A549 (cell line): ENCODE data around the gene OOSP1. TPM values are rescaled to one million over a fixed set of nuclear protein-coding genes. Genes with fewer than 3 reads are reported as not detected.

Experiments used
- ATAC-seq, 2 experiments: fragments of 200-7000 bp in 1 of 2; fragments of >200 bp in 1 of 2; cut with Nextera tagmentation in 1 of 2; cut with Tn5 transposase in 1 of 2; 3 replicates each; pipeline versions ENCODE4 v1.8.0 to v1.9.1; 2018 to 2020; ENCODE audit warnings: mild to moderate bottlenecking in 1 of 2, moderate library complexity in 1 of 2
- CTCF ChIA-PET: fragments of 300-600 bp; sonication (Branson Sonifier 250); formaldehyde crosslinking; extraction: SDS; loops from one replicate; lab custom pipeline; 2021; ENCODE audit warnings: antibody characterized with exemption, inconsistent platforms; lab: Yijun Ruan, JAX
- POLR2A ChIA-PET: fragments of 350-600 bp; formaldehyde crosslinking; extraction: SDS; loops from one replicate; lab custom pipeline; 2021; ENCODE audit warnings: antibody characterized with exemption, inconsistent platforms; lab: Yijun Ruan, JAX
- DNase-seq, 2 experiments: peaks; one replicate each; pipeline versions ENCODE4 v3.0.0 to v3.0.0-alpha.2; 2011 to 2016; ENCODE audit warnings: low read depth in 1 of 2, low spot score in 1 of 2
- FAIRE-seq: peaks from 2 replicates; lab custom pipeline; 2011; peaks lifted over from hg19 to GRCh38; lab: Jason Lieb, UNC
- H3K27ac ChIP-seq, 2 experiments: fragments of >200 bp; sonication (Bioruptor Twin); formaldehyde crosslinking; 3 replicates each; pipeline ENCODE4 v1.5.1; 2016 to 2017
- H3K4me1 ChIP-seq: fragments of >200 bp; sonication (Bioruptor Twin); formaldehyde crosslinking; 3 replicates; pipeline ENCODE4 v1.6.1; 2016
- H3K4me2 ChIP-seq: fragments of >200 bp; sonication (Bioruptor Twin); formaldehyde crosslinking; 3 replicates; pipeline ENCODE4 v1.6.1; 2016
- H3K4me3 ChIP-seq: fragments of >200 bp; sonication (Bioruptor Twin); formaldehyde crosslinking; 3 replicates; pipeline ENCODE4 v1.5.1; 2016
- H3K9me3 ChIP-seq: fragments of >200 bp; sonication (Bioruptor Twin); formaldehyde crosslinking; 3 replicates; pipeline ENCODE4 v1.6.1; 2016
- ATOH8 ChIP-seq: fragments of 250-450 bp; sonication (Bioruptor Pico); IDR thresholded peaks from 2 replicates; pipeline ENCODE4 v1.5.0; 2020; ENCODE audit warnings: low read depth, mild to moderate bottlenecking, moderate library complexity
- EHMT2 ChIP-seq: fragments of 200-600 bp; sonication (generic); IDR thresholded peaks from 2 replicates; pipeline ENCODE4 v1.6.1; 2016; ENCODE audit warnings: antibody characterized with exemption, low read depth, mild to moderate bottlenecking, moderate library complexity
- FOSB ChIP-seq: fragments of 250-450 bp; sonication (Bioruptor Pico); IDR thresholded peaks from 2 replicates; pipeline ENCODE4 v1.5.0; 2020; ENCODE audit warnings: mild to moderate bottlenecking, moderate library complexity
- HES2 ChIP-seq: fragments of >200 bp; sonication (Bioruptor Twin); formaldehyde crosslinking; IDR thresholded peaks from 2 replicates; pipeline ENCODE4 v1.6.1; 2016
- HOXA7 ChIP-seq: fragments of 250-450 bp; sonication (Bioruptor Pico); IDR thresholded peaks from 2 replicates; pipeline ENCODE4 v1.5.0; 2020; ENCODE audit warnings: mild to moderate bottlenecking, moderate library complexity
- JUNB ChIP-seq: fragments of >200 bp; sonication (Bioruptor Twin); formaldehyde crosslinking; IDR thresholded peaks from 2 replicates; pipeline ENCODE4 v1.6.1; 2016
- KDM5A ChIP-seq: fragments of 200-600 bp; sonication (generic); IDR thresholded peaks from 2 replicates; pipeline ENCODE4 v1.6.1; 2016; ENCODE audit warnings: antibody characterized with exemption, mild to moderate bottlenecking
- MAZ ChIP-seq: fragments of 150-350 bp; IDR thresholded peaks from 2 replicates; pipeline ENCODE4 v1.6.1; 2014; ENCODE audit warnings: antibody characterized with exemption, low read depth, low read length, borderline replicate concordance
- POLR2A ChIP-seq: IDR thresholded peaks from 2 replicates; pipeline ENCODE4 v1.6.1; 2012; ENCODE audit warnings: mild to moderate bottlenecking, low read length
- RARB ChIP-seq: fragments of 250-450 bp; sonication (Bioruptor Pico); IDR thresholded peaks from 2 replicates; pipeline ENCODE4 v1.8.0; 2021; ENCODE audit warnings: mild to moderate bottlenecking, moderate library complexity
- WGBS: methylation state at CpG from one replicate; pipeline ENCODE4 v1.1.6; 2017; ENCODE audit errors: missing lambda C conversion rate; 5-methylcytosine and 5-hydroxymethylcytosine counted together
- polyA plus RNA-seq, 4 experiments: library from polyadenylated mRNA; depleted of rRNA in 3 of 4; stranded (reverse); fragments of >200 nt; fragmentation: RNase III in 1 of 4; extraction: RNeasy Plus Mini Kit Qiagen cat#74134 plus additional on column Dnase treatment in 1 of 4; gene quantifications; 2 replicates in 3 of 4; 3 replicates in 1 of 4; pipeline ENCODE4 v1.2.3, GENCODE V29; 2011 to 2017

The OOSP1 gene
- polyA plus RNA-seq, 2 of the 4 experiments (the other 2 are of a cell fraction): not detected

- Histone ChIP-seq H3K27ac (no peak overlapping the region), H3K4me1 (no peaks in the 10 kb centered on the region)
- WGBS: 33% methylated on average over 1 of the region's 1 CpG
- ChIA-PET POLR2A (no interaction called here), CTCF (no interaction called here)
- no peak for TF ChIP-seq MAZ
- TF ChIP-seq ATOH8 (CRISPR knock-in tag): no peak
- TF ChIP-seq EHMT2: no peak
- no peak for TF ChIP-seq KDM5A
- TF ChIP-seq FOSB (CRISPR knock-in tag): no peak
- no peak for TF ChIP-seq JUNB
- no peak for TF ChIP-seq HOXA7 (CRISPR knock-in tag)
- no peak for TF ChIP-seq POLR2A
- TF ChIP-seq RARB (CRISPR knock-in tag): no peak
- no peak for TF ChIP-seq HES2
- TF ChIP-seq, all 56 proteins: peak for 0
- Histone ChIP-seq H3K9me3 (no peaks in the 10 kb centered on the region), H3K4me2 (no peak overlapping the region), H3K4me3 (no peak overlapping the region)
- DNase-seq (no peak), ATAC-seq (no peak), FAIRE-seq (no peak)
These were observed 67.1 kb downstream of the OOSP1 start for GRCh38 chr11:60005360-60005759.

Other genes with a start within 250 kb of the OOSP1 start
- not detected in 2 replicates for gene OR10V1, start 224.6 kb upstream of the OOSP1 start, polyA plus RNA-seq (2011; rRNA removed)
- gene OR10V1, start 224.6 kb upstream of the OOSP1 start, polyA plus RNA-seq (2017; fragmentation: RNase III; extraction: RNeasy Plus Mini Kit Qiagen cat#74134 plus additional on column Dnase treatment): not detected in 3 replicates
- gene STX3, start 183.1 kb upstream of the OOSP1 start, polyA plus RNA-seq (2011; rRNA removed): 13.5 and 15.4 TPM in 2 replicates
- gene STX3, start 183.1 kb upstream of the OOSP1 start, polyA plus RNA-seq (2017; fragmentation: RNase III; extraction: RNeasy Plus Mini Kit Qiagen cat#74134 plus additional on column Dnase treatment): 11.1 to 15.2 TPM (median 11.2 TPM) in 3 replicates
- gene MRPL16, start 127.7 kb upstream of the OOSP1 start, polyA plus RNA-seq (2011; rRNA removed): 62.8 and 77.7 TPM in 2 replicates
- 54.3 to 59.0 TPM (median 57.3 TPM) in 3 replicates for gene MRPL16, start 127.7 kb upstream of the OOSP1 start, polyA plus RNA-seq (2017; fragmentation: RNase III; extraction: RNeasy Plus Mini Kit Qiagen cat#74134 plus additional on column Dnase treatment)
- not detected in 2 replicates for gene CBLIF, start 92.9 kb upstream of the OOSP1 start, polyA plus RNA-seq (2011; rRNA removed)
- not detected in 3 replicates for gene CBLIF, start 92.9 kb upstream of the OOSP1 start, polyA plus RNA-seq (2017; fragmentation: RNase III; extraction: RNeasy Plus Mini Kit Qiagen cat#74134 plus additional on column Dnase treatment)
- 0.79 and 1.5 TPM in 2 replicates for gene TCN1, start 71.9 kb upstream of the OOSP1 start, polyA plus RNA-seq (2011; rRNA removed)
- gene TCN1, start 71.9 kb upstream of the OOSP1 start, polyA plus RNA-seq (2017; fragmentation: RNase III; extraction: RNeasy Plus Mini Kit Qiagen cat#74134 plus additional on column Dnase treatment): 0.18 to 0.47 TPM (median 0.22 TPM) in 3 replicates
- not detected in 2 replicates for gene OOSP3, start 59.6 kb upstream of the OOSP1 start, polyA plus RNA-seq (2011; rRNA removed)
- gene OOSP3, start 59.6 kb upstream of the OOSP1 start, polyA plus RNA-seq (2017; fragmentation: RNase III; extraction: RNeasy Plus Mini Kit Qiagen cat#74134 plus additional on column Dnase treatment): not detected in 3 replicates
- gene OOSP4A, start 25.6 kb downstream of the OOSP1 start, polyA plus RNA-seq (2011; rRNA removed): not detected in 2 replicates
- not detected in 3 replicates for gene OOSP4A, start 25.6 kb downstream of the OOSP1 start, polyA plus RNA-seq (2017; fragmentation: RNase III; extraction: RNeasy Plus Mini Kit Qiagen cat#74134 plus additional on column Dnase treatment)
- not detected in 2 replicates for gene OOSP4B, start 78.7 kb downstream of the OOSP1 start, polyA plus RNA-seq (2011; rRNA removed)
- gene OOSP4B, start 78.7 kb downstream of the OOSP1 start, polyA plus RNA-seq (2017; fragmentation: RNase III; extraction: RNeasy Plus Mini Kit Qiagen cat#74134 plus additional on column Dnase treatment): not detected in 3 replicates
- gene OOSP2, start 102.0 kb downstream of the OOSP1 start, polyA plus RNA-seq (2011; rRNA removed): not detected in 2 replicates
- not detected in 3 replicates for gene OOSP2, start 102.0 kb downstream of the OOSP1 start, polyA plus RNA-seq (2017; fragmentation: RNase III; extraction: RNeasy Plus Mini Kit Qiagen cat#74134 plus additional on column Dnase treatment)
- gene MS4A3, start 118.2 kb downstream of the OOSP1 start, polyA plus RNA-seq (2011; rRNA removed): not detected in 2 replicates
- not detected in 3 replicates for gene MS4A3, start 118.2 kb downstream of the OOSP1 start, polyA plus RNA-seq (2017; fragmentation: RNase III; extraction: RNeasy Plus Mini Kit Qiagen cat#74134 plus additional on column Dnase treatment)
- gene MS4A2, start 150.2 kb downstream of the OOSP1 start, polyA plus RNA-seq (2011; rRNA removed): not detected in 2 replicates
- not detected in 3 replicates for gene MS4A2, start 150.2 kb downstream of the OOSP1 start, polyA plus RNA-seq (2017; fragmentation: RNase III; extraction: RNeasy Plus Mini Kit Qiagen cat#74134 plus additional on column Dnase treatment)
- gene MS4A6A, start 244.7 kb downstream of the OOSP1 start, polyA plus RNA-seq (2011; rRNA removed): not detected in 2 replicates
- gene MS4A6A, start 244.7 kb downstream of the OOSP1 start, polyA plus RNA-seq (2017; fragmentation: RNase III; extraction: RNeasy Plus Mini Kit Qiagen cat#74134 plus additional on column Dnase treatment): not detected in 3 replicates